Stimulated activated CD8-positive, alpha-beta memory T cell treated with anti-CD3 and anti-CD28 coated beads, Interleukin-2, amount 100 ng/mL, for 1 hour (primary cell): ENCODE results near the gene CYBA.

ENCODE experiments used
- DNase-seq, 2 donors: peaks; one replicate each; pipeline ENCODE4 v3.0.0-alpha.2; 2020; ENCODE audit warnings: low read depth in 2 of 2

CYBA gene

DNA sequence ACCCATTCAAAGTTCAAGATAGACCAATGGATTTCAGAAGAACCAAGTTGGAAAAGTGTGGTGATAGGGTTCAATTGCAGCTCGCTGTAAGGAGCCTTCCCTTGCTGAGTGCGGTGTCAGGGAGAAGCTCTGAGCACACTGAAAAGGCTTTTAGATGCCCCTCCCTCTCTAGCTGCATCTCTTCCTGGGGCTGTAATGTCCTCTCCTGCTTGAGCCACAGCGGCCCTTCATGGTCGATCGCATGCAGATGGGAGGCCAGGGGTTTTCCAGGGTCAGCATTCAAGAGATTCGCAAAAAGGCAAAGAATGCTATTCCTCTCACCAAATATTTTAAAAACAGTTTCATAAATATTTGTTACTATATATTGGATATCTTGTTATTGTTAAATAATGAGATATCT is 56.9 kb downstream of the CYBA start:
- no peak for DNase-seq

DNA sequence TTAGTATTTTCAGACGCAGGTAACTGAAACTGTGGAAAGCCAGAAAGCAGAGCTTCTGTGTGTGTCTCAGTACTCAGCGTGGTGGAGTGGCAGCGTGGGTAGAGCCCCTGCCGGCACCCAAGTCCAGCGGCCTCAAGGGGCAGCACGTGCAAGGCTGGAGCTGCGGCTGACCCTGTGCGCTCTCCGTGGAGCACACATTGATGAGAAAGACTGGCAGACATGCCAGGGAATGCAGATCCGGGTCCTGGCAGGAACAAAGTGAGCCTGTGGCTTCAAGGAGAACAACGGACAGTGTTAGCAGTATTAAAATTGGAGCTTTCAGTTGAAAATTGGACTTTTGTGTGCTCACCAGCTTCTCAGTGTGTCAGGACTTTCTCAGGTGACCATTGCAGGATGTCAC is 57.4 kb downstream of the CYBA start:
- DNase-seq = no peak
